ENCODE results near the gene MARK3. TPM values are rescaled to one million over a fixed set of nuclear protein-coding genes. Genes with fewer than 3 reads are reported as not detected.

MARK3 gene
- total RNA-seq, 4 donors from 2014 or later: 78.8 to 133 (median 121) TPM

GRCh38 chr14:103485504-103485903, 100.3 kb downstream of the MARK3 start:
- no peak for TF ChIP-seq CTCF (IDR thresholded peaks at IDR 0.05)
- DNase-seq (ENCODE audit: low spot score) (no peak), ATAC-seq (ENCODE audit: low FRiP score) (no peak)

DNA sequence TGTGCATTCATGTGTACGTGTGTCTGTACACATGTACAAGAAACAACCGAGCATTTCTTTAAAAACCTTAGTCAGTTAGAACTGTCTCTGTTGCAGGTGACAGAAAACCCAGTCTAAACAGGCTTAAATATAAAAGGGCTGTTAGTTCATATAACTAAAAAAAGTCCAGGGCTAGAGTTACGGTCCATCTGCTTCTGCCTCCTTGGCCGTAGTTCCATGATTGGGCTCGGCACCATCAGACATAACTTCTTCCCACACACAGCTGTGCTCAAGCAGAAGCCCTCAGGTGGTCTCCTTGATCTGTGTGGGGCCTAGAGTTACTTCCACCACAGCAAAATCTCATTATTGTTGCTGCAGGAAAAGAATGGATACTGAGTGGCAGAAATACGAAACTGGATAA, 102.9 kb downstream of the MARK3 start:
- ATAC-seq (ENCODE audit: low FRiP score): no peak
- no peak for TF ChIP-seq CTCF (IDR thresholded peaks at IDR 0.05)
- DNase-seq (ENCODE audit: low spot score): no peak

- ATAC-seq (ENCODE audit: low FRiP score) (no peak), DNase-seq (ENCODE audit: low spot score) (no peak)
- no peak for TF ChIP-seq CTCF (IDR thresholded peaks at IDR 0.05)
Observed at GRCh38 chr14:103488960-103489359, 103.7 kb downstream of the MARK3 start.

- TF ChIP-seq CTCF (IDR thresholded peaks at IDR 0.05): no peak
- ATAC-seq (ENCODE audit: low FRiP score) (no peak), DNase-seq (ENCODE audit: low spot score) (no peak)
Observed at GRCh38 chr14:103489621-103490020, 104.4 kb downstream of the MARK3 start.

- TF ChIP-seq CTCF (IDR thresholded peaks at IDR 0.05): no peak
- DNase-seq (ENCODE audit: low spot score) (no peak), ATAC-seq (ENCODE audit: low FRiP score) (no peak)
Observed at GRCh38 chr14:103491691-103492090, 106.5 kb downstream of the MARK3 start.

- DNase-seq (ENCODE audit: low spot score): no peak
- no peak for ATAC-seq (ENCODE audit: low FRiP score)
- TF ChIP-seq CTCF (IDR thresholded peaks at IDR 0.05): no peak
Observed at GRCh38 chr14:103492156-103492925, 107.1 kb downstream of the MARK3 start.

DNA sequence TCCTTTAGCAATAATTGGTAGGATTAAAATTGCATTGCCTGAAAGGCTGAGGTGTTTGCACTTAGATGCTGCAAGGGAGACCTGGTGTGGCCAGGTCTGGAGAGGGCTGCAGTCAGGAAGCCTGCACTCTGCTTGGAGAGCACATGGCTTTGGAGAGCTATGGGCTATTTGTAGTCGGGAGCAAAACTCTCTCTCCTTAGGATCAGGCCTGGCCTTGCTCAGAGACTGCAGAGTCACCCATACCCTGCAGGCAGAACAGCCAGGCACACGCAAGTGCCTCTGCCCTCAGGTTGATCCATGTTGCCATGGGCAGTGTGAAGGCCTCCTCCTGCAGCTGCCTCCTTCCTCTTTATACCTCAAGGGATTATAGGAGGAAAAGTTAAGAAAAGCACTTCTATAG, 110.6 kb downstream of the MARK3 start:
- ATAC-seq (ENCODE audit: low FRiP score): peak; percentile 12
- no peak for DNase-seq (ENCODE audit: low spot score)
- no peak for TF ChIP-seq CTCF (IDR thresholded peaks at IDR 0.05)

Measured in omental fat pad (tissue), 4 donors.